Endothelial cell of umbilical vein (primary cell): Measurements from ENCODE around the gene ACR.

ENCODE experiments used
- EZH2 ChIP-seq: IDR thresholded peaks from 2 replicates; pipeline ENCODE4 v1.6.1; 2012; ENCODE audit warnings: borderline replicate concordance, low read depth, mild to moderate bottlenecking, moderate library complexity, low read length, inconsistent platforms; ENCODE audit not compliant: severe bottlenecking
- FOS ChIP-seq: IDR thresholded peaks from 2 replicates; pipeline ENCODE4 v1.6.1; 2011; ENCODE audit warnings: mild to moderate bottlenecking, low read length, moderate library complexity, borderline replicate concordance; ENCODE audit not compliant: insufficient read depth
- GATA2 ChIP-seq: IDR thresholded peaks from 2 replicates; pipeline ENCODE4 v1.7.0; 2011; ENCODE audit warnings: low read depth, mild to moderate bottlenecking, moderate library complexity, mixed read lengths, low read length; ENCODE audit not compliant: insufficient read length, insufficient read depth
- JUN ChIP-seq: IDR thresholded peaks from 2 replicates; pipeline ENCODE4 v1.6.1; 2011; ENCODE audit warnings: borderline replicate concordance, low read depth; ENCODE audit not compliant: insufficient read length, insufficient read depth
- MYC ChIP-seq: IDR thresholded peaks from one replicate; pipeline ENCODE4 v1.6.1; 2011; ENCODE audit warnings: mild to moderate bottlenecking, low read depth, low read length
- POLR2A ChIP-seq: IDR thresholded peaks from 2 replicates; pipeline ENCODE4 v1.6.1; 2012; ENCODE audit warnings: low read depth, mild to moderate bottlenecking, control low read depth, low read length
- POLR2AphosphoS5 ChIP-seq: IDR thresholded peaks from 2 replicates; pipeline ENCODE4 v1.6.1; 2012; ENCODE audit warnings: low read depth, mild to moderate bottlenecking, control low read depth, low read length, moderate library complexity; ENCODE audit not compliant: insufficient read depth
- TF ChIP-seq, protein P1 (sequence below), 2 donors: IDR thresholded peaks; 1 replicate in 1 of 2; 2 replicates in 1 of 2; pipeline ENCODE4 v1.5.1; 2011; ENCODE audit warnings: low read length in 2 of 2, mild to moderate bottlenecking in 2 of 2, moderate library complexity in 2 of 2, control low read depth in 1 of 2, inconsistent platforms in 1 of 2, low read depth in 1 of 2; ENCODE audit not compliant: insufficient read depth in 1 of 2; ENCODE audit errors: extremely low read depth in 1 of 2
- TF ChIP-seq, protein P2 (sequence below): IDR thresholded peaks from 2 replicates; pipeline ENCODE4 v1.6.1; 2011; ENCODE audit not compliant: insufficient read depth, insufficient read length

DNA sequence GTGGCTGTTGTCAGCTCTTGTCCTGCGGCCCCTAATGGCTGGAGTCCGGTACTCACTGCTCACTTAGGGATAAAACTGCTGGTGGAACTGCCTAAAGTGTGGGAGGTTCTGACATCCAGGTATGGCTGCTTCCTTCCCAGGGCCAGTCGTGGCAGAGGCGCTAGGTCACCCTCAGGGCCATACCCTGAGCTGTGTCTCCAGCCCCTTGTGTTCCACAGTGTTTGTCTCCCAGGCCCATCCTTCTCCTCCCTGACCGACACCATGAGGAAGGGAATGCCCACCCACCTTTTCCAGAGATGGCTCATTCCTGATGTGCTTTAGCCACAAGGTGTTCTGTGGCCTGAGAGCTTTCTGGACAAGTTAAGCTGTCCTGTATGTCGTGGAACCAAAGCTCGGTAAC is 12.4 kb upstream of the ACR start:
- TF ChIP-seq, protein P1, sequence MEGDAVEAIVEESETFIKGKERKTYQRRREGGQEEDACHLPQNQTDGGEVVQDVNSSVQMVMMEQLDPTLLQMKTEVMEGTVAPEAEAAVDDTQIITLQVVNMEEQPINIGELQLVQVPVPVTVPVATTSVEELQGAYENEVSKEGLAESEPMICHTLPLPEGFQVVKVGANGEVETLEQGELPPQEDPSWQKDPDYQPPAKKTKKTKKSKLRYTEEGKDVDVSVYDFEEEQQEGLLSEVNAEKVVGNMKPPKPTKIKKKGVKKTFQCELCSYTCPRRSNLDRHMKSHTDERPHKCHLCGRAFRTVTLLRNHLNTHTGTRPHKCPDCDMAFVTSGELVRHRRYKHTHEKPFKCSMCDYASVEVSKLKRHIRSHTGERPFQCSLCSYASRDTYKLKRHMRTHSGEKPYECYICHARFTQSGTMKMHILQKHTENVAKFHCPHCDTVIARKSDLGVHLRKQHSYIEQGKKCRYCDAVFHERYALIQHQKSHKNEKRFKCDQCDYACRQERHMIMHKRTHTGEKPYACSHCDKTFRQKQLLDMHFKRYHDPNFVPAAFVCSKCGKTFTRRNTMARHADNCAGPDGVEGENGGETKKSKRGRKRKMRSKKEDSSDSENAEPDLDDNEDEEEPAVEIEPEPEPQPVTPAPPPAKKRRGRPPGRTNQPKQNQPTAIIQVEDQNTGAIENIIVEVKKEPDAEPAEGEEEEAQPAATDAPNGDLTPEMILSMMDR (IDR thresholded peaks at IDR 0.05; ENCODE audit: extremely low read depth in 1 of 2, insufficient read depth in 1 of 2, low read depth in 1 of 2, low read length in 2 of 2): no peak
- TF ChIP-seq POLR2A: no peak
- TF ChIP-seq, protein P2, sequence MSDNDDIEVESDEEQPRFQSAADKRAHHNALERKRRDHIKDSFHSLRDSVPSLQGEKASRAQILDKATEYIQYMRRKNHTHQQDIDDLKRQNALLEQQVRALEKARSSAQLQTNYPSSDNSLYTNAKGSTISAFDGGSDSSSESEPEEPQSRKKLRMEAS: no peak
- TF ChIP-seq POLR2AphosphoS5: no peak
- TF ChIP-seq JUN: no peak
- no peak for TF ChIP-seq EZH2
- no peak for TF ChIP-seq FOS
- no peak for TF ChIP-seq GATA2
- TF ChIP-seq MYC: no peak
